ENCODE data around the gene DNAJC9.

DNA sequence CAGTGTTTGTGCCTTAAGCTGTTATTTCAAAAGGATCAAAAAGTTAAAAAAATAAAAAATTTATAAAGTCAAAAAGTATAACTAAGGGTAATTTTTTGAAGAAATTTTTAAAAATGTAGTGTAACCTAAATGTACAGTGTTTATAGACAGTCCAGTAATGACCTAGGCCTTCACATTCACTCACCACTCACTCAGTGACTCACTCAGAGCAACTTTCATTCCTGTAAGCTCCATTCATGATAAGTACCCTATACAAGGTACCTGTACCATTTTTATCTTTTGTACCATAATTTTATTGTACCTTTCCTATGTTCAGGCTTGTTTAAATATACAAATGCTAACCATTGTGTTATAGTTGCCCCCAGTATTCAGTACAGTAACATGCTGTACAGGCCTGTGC is 21.5 kb downstream of the DNAJC9 start:
- TF ChIP-seq, protein P1, sequence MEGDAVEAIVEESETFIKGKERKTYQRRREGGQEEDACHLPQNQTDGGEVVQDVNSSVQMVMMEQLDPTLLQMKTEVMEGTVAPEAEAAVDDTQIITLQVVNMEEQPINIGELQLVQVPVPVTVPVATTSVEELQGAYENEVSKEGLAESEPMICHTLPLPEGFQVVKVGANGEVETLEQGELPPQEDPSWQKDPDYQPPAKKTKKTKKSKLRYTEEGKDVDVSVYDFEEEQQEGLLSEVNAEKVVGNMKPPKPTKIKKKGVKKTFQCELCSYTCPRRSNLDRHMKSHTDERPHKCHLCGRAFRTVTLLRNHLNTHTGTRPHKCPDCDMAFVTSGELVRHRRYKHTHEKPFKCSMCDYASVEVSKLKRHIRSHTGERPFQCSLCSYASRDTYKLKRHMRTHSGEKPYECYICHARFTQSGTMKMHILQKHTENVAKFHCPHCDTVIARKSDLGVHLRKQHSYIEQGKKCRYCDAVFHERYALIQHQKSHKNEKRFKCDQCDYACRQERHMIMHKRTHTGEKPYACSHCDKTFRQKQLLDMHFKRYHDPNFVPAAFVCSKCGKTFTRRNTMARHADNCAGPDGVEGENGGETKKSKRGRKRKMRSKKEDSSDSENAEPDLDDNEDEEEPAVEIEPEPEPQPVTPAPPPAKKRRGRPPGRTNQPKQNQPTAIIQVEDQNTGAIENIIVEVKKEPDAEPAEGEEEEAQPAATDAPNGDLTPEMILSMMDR (IDR thresholded peaks at IDR 0.05): no peak
- TF ChIP-seq POLR2AphosphoS5 (IDR thresholded peaks at IDR 0.05; ENCODE audit: low read depth, low read length): no peak
- TF ChIP-seq TCF7L2 (IDR thresholded peaks at IDR 0.05; ENCODE audit: low read depth, low read length): no peak
- TF ChIP-seq, protein P2, sequence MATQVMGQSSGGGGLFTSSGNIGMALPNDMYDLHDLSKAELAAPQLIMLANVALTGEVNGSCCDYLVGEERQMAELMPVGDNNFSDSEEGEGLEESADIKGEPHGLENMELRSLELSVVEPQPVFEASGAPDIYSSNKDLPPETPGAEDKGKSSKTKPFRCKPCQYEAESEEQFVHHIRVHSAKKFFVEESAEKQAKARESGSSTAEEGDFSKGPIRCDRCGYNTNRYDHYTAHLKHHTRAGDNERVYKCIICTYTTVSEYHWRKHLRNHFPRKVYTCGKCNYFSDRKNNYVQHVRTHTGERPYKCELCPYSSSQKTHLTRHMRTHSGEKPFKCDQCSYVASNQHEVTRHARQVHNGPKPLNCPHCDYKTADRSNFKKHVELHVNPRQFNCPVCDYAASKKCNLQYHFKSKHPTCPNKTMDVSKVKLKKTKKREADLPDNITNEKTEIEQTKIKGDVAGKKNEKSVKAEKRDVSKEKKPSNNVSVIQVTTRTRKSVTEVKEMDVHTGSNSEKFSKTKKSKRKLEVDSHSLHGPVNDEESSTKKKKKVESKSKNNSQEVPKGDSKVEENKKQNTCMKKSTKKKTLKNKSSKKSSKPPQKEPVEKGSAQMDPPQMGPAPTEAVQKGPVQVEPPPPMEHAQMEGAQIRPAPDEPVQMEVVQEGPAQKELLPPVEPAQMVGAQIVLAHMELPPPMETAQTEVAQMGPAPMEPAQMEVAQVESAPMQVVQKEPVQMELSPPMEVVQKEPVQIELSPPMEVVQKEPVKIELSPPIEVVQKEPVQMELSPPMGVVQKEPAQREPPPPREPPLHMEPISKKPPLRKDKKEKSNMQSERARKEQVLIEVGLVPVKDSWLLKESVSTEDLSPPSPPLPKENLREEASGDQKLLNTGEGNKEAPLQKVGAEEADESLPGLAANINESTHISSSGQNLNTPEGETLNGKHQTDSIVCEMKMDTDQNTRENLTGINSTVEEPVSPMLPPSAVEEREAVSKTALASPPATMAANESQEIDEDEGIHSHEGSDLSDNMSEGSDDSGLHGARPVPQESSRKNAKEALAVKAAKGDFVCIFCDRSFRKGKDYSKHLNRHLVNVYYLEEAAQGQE (IDR thresholded peaks at IDR 0.05; ENCODE audit: insufficient read depth in 1 of 2, low read depth in 2 of 2, low read length in 1 of 2): no peak
